ENCODE data around the gene MKS1.

Gene MKS1

GRCh38 chr17:58187675-58188074 lies 31.4 kb downstream of the MKS1 start:
- Histone ChIP-seq H3F3A (ENCODE audit: insufficient read depth, low read length) (no peaks in the 10 kb centered on the region), H3K9ac (ENCODE audit: low read length) (no peak overlapping the region), H3K36me3 (replicated peaks; ENCODE audit: insufficient read depth, low read length) (no peaks in the 10 kb centered on the region), H3K4me2 (ENCODE audit: low read depth, low read length) (no peak overlapping the region), H3K4me3 (ENCODE audit: low read length) (no peak overlapping the region), H3K4me1 (ENCODE audit: low read length) (0 out of 2 replicates have a peak, but pooled peaks cover 4% of the 10 kb centered on the region), H2AFZ (ENCODE audit: low read length) (no peak overlapping the region), H3K27me3 (replicated peaks; ENCODE audit: insufficient read depth, low read length) (peaks cover 15% of the 10 kb centered on the region), H3K9me2 (replicated peaks; ENCODE audit: insufficient read depth, low read length) (no peaks in the 10 kb centered on the region), H3K27ac (ENCODE audit: low read length) (no peak overlapping the region), H3K79me2 (ENCODE audit: low read length) (no peaks in the 10 kb centered on the region), H3K9me3 (replicated peaks; ENCODE audit: insufficient read depth, low read length) (no peaks in the 10 kb centered on the region), H4K20me1 (ENCODE audit: insufficient read depth, low read length) (no peaks in the 10 kb centered on the region)
- DNase-seq = no peak
- TF ChIP-seq EZH2 (optimal IDR thresholded peaks at IDR 0.05; ENCODE audit: low read depth, low read length) (no peak), EZH2phosphoT487 (IDR thresholded peaks at IDR 0.05; ENCODE audit: low read length) (no peak)
- TF ChIP-seq, protein P1, sequence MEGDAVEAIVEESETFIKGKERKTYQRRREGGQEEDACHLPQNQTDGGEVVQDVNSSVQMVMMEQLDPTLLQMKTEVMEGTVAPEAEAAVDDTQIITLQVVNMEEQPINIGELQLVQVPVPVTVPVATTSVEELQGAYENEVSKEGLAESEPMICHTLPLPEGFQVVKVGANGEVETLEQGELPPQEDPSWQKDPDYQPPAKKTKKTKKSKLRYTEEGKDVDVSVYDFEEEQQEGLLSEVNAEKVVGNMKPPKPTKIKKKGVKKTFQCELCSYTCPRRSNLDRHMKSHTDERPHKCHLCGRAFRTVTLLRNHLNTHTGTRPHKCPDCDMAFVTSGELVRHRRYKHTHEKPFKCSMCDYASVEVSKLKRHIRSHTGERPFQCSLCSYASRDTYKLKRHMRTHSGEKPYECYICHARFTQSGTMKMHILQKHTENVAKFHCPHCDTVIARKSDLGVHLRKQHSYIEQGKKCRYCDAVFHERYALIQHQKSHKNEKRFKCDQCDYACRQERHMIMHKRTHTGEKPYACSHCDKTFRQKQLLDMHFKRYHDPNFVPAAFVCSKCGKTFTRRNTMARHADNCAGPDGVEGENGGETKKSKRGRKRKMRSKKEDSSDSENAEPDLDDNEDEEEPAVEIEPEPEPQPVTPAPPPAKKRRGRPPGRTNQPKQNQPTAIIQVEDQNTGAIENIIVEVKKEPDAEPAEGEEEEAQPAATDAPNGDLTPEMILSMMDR (IDR thresholded peaks at IDR 0.05; ENCODE audit: low read length) = no peak

DNA sequence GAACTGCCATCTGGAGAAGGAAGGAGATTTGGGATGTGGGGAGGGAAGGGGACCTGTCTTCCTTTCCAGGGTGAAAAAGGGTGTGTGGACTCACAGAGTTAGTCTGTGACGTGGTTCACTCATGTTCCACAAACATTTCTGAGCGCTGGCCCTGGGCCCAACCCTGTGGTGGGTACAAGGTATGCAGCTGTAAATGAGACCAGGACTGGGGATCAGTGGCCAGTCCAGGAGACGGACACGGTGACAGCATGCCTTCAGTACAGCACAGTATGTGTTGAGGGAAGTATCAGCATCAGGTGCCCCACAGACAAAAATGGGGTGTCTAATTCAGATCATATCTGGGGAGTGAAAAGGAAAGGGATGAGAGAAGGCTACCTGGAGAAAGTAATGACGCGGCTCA lies 32.0 kb downstream of the MKS1 start:
- Histone ChIP-seq H3K9me2 (replicated peaks; ENCODE audit: insufficient read depth, low read length) (no peaks in the 10 kb centered on the region), H3K79me2 (ENCODE audit: low read length) (no peaks in the 10 kb centered on the region), H3K9ac (ENCODE audit: low read length) (no peak overlapping the region), H3K4me3 (ENCODE audit: low read length) (no peak overlapping the region), H3K4me2 (ENCODE audit: low read depth, low read length) (no peak overlapping the region), H3F3A (ENCODE audit: insufficient read depth, low read length) (no peaks in the 10 kb centered on the region), H3K27me3 (replicated peaks; ENCODE audit: insufficient read depth, low read length) (peaks cover 14% of the 10 kb centered on the region), H4K20me1 (ENCODE audit: insufficient read depth, low read length) (no peaks in the 10 kb centered on the region), H3K4me1 (ENCODE audit: low read length) (no peaks in the 10 kb centered on the region), H2AFZ (ENCODE audit: low read length) (no peak overlapping the region), H3K9me3 (replicated peaks; ENCODE audit: insufficient read depth, low read length) (no peaks in the 10 kb centered on the region), H3K36me3 (replicated peaks; ENCODE audit: insufficient read depth, low read length) (no peaks in the 10 kb centered on the region), H3K27ac (ENCODE audit: low read length) (no peak overlapping the region)
- no peak for DNase-seq
- TF ChIP-seq EZH2 (optimal IDR thresholded peaks at IDR 0.05; ENCODE audit: low read depth, low read length) = no peak
- no peak for TF ChIP-seq EZH2phosphoT487 (IDR thresholded peaks at IDR 0.05; ENCODE audit: low read length)

DNA sequence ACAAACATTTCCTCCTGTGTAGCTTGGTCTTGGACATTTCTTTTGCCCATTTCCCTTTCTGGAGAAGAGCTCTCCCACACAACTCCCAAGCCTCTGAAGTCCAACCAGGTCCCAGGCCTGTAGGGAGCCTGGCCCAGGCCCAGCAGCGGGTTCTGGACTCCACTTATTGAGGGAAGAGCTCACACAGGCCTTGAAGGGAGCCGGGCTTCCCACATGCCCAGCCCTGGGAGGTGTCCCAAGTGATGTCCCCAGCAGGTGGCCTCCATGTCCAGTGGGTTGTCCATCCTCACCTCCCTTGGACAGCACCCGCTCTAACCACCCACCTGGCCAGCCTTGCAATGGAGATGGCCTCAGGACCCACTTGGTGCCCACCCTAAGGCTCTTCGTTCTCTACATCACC lies 32.5 kb downstream of the MKS1 start:
- H3K9me2 ChIP-seq (replicated peaks; ENCODE audit: insufficient read depth, low read length) = no peaks in the 10 kb centered on the region
- H3K4me3 ChIP-seq (ENCODE audit: low read length) = no peak overlapping the region
- no peak overlapping the region for H2AFZ ChIP-seq (ENCODE audit: low read length)
- H3K4me2 ChIP-seq (ENCODE audit: low read depth, low read length) = no peak overlapping the region
- peaks cover 14% of the 10 kb centered on the region for H3K27me3 ChIP-seq (replicated peaks; ENCODE audit: insufficient read depth, low read length)
- no peaks in the 10 kb centered on the region for H3K79me2 ChIP-seq (ENCODE audit: low read length)
- H4K20me1 ChIP-seq (ENCODE audit: insufficient read depth, low read length) = no peaks in the 10 kb centered on the region
- H3F3A ChIP-seq (ENCODE audit: insufficient read depth, low read length) = no peaks in the 10 kb centered on the region
- no peak overlapping the region for H3K9ac ChIP-seq (ENCODE audit: low read length)
- no peaks in the 10 kb centered on the region for H3K4me1 ChIP-seq (ENCODE audit: low read length)
- H3K27ac ChIP-seq (ENCODE audit: low read length) = no peak overlapping the region
- no peak for DNase-seq
- TF ChIP-seq EZH2 (optimal IDR thresholded peaks at IDR 0.05; ENCODE audit: low read depth, low read length) = no peak
- TF ChIP-seq, protein P1 (IDR thresholded peaks at IDR 0.05; ENCODE audit: low read length) = no peak
- no peak for TF ChIP-seq EZH2phosphoT487 (IDR thresholded peaks at IDR 0.05; ENCODE audit: low read length)
- no peaks in the 10 kb centered on the region for H3K36me3 ChIP-seq (replicated peaks; ENCODE audit: insufficient read depth, low read length)
- no peaks in the 10 kb centered on the region for H3K9me3 ChIP-seq (replicated peaks; ENCODE audit: insufficient read depth, low read length)

DNA sequence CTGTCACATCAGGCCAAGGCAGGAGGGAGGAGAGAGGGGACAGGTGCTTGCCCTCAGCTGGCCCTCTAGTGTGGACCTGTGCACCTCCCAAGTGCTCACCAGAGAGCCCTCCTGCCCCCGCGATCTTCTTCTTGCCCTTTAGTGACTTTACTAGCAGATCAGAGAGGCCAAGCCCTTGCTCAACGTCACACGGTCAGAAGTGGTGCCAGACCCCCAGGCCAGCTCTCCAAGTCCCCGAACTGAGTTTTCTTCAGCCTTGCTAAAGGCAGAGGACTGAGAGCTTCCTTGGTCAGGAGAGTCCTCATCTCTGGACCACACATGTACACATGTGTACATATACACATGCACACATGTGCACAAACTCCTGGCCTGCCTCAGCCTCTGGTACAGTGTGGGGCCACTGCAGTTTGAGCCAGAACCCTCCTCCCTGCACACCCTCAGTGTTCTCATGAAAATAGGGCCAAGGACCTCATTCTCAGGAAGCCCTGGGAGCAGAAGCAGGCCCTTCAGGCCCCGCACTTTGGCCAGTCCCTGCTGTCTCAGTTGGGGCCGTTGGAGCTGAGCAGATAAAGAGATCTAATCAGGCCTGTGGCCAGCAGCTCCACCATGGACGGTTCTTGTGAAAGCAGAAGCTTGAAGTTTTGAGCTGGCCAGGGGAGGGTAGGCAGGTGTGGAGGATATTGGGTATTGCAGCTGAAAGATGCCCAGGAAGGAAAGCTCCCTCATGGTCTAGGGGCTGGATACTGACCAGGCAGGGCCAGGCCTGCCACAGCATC lies 33.9 kb downstream of the MKS1 start:
- Histone ChIP-seq H3K9ac (ENCODE audit: low read length) (no peak overlapping the region), H3K4me2 (ENCODE audit: low read depth, low read length) (no peak overlapping the region), H3F3A (ENCODE audit: insufficient read depth, low read length) (no peaks in the 10 kb centered on the region), H3K4me1 (ENCODE audit: low read length) (no peaks in the 10 kb centered on the region), H3K79me2 (ENCODE audit: low read length) (no peaks in the 10 kb centered on the region), H2AFZ (ENCODE audit: low read length) (no peak overlapping the region), H3K27me3 (replicated peaks; ENCODE audit: insufficient read depth, low read length) (peaks cover 14% of the 10 kb centered on the region; the same call in 1 of the 2 replicates), H4K20me1 (ENCODE audit: insufficient read depth, low read length) (no peaks in the 10 kb centered on the region), H3K36me3 (replicated peaks; ENCODE audit: insufficient read depth, low read length) (no peaks in the 10 kb centered on the region), H3K9me2 (replicated peaks; ENCODE audit: insufficient read depth, low read length) (no peaks in the 10 kb centered on the region), H3K4me3 (ENCODE audit: low read length) (no peak overlapping the region), H3K9me3 (replicated peaks; ENCODE audit: insufficient read depth, low read length) (no peaks in the 10 kb centered on the region), H3K27ac (ENCODE audit: low read length) (no peak overlapping the region)
- no peak for DNase-seq
- TF ChIP-seq, protein P1 (IDR thresholded peaks at IDR 0.05; ENCODE audit: low read length) = no peak

Data from MM.1S (cell line).